GM12878 (cell line): ENCODE data around the gene XRCC4. TPM values are rescaled to one million over a fixed set of nuclear protein-coding genes. Genes with fewer than 3 reads are reported as not detected.

Experiments
- ATAC-seq: fragments of 200-7000 bp; cut with Tn5 transposase; 3 replicates; pipeline ENCODE4 v1.9.1; 2020; ENCODE audit warnings: mild to moderate bottlenecking, moderate library complexity
- BruUV-seq: library from RNA; stranded (reverse); fragments of 400-500 nt; replicated peaks from 2 replicates; lab custom pipeline; 2021; lab: Mats Ljungman, UMichigan
- CTCF ChIA-PET: fragments of 300-600 bp; sonication (Branson Sonifier 250); formaldehyde crosslinking; extraction: SDS; loops from one replicate; lab custom pipeline; 2021; ENCODE audit warnings: inconsistent platforms; lab: Yijun Ruan, JAX
- POLR2A ChIA-PET: fragments of 350-600 bp; formaldehyde crosslinking; extraction: SDS; loops from one replicate; lab custom pipeline; 2021; ENCODE audit warnings: inconsistent platforms; lab: Charles Lee
- RAD21 ChIA-PET: fragments of 300-600 bp; sonication (Branson Sonifier 250); formaldehyde crosslinking; loops from one replicate; lab custom pipeline; 2023; ENCODE audit warnings: antibody characterized with exemption; ENCODE audit not compliant: unreplicated experiment; lab: Charles Lee
- SMC1A ChIA-PET: fragments of 300-600 bp; sonication (Branson Sonifier 250); formaldehyde crosslinking; loops from one replicate; lab custom pipeline; 2023; ENCODE audit not compliant: unreplicated experiment, uncharacterized antibody; lab: Charles Lee
- DNase-seq: peaks from one replicate; pipeline ENCODE4 v3.0.0-alpha.2; 2011; ENCODE audit warnings: low read depth, low spot score
- FAIRE-seq: peaks from 3 replicates; lab custom pipeline; 2011; peaks lifted over from hg19 to GRCh38; lab: Jason Lieb, UNC
- H2AFZ ChIP-seq: 2 replicates; pipeline ENCODE4 v1.6.0; 2011; ENCODE audit warnings: low read depth, low read length, control low read depth; ENCODE audit not compliant: control insufficient read depth
- H3K27ac ChIP-seq: 2 replicates; pipeline ENCODE4 v1.5.1; 2011; ENCODE audit warnings: control low read depth; ENCODE audit not compliant: control insufficient read depth, insufficient read depth
- H3K27me3 ChIP-seq, 2 experiments: replicated peaks in 1 of 2; 2 replicates each; pipeline versions ENCODE4 v1.6.0 to v1.6.1; 2011; ENCODE audit warnings: low read length in 1 of 2; ENCODE audit not compliant: control insufficient read depth in 2 of 2, insufficient read depth in 2 of 2
- H3K36me3 ChIP-seq, 2 experiments: 2 replicates each; pipeline ENCODE4 v1.5.1; 2011; ENCODE audit warnings: low read length in 1 of 2; ENCODE audit not compliant: control insufficient read depth in 2 of 2, insufficient read depth in 2 of 2
- H3K4me1 ChIP-seq: 2 replicates; pipeline ENCODE4 v1.6.1; 2011; ENCODE audit warnings: mild to moderate bottlenecking, low read length, moderate library complexity, mixed read lengths; ENCODE audit not compliant: control insufficient read depth, insufficient read depth
- H3K4me2 ChIP-seq: 2 replicates; pipeline ENCODE4 v1.6.0; 2011; ENCODE audit warnings: control low read depth; ENCODE audit not compliant: control insufficient read depth, insufficient read depth
- H3K4me3 ChIP-seq: fragments of 200-600 bp; sonication (generic); 2 replicates; pipeline ENCODE4 v1.5.1; 2016
- H3K79me2 ChIP-seq: 2 replicates; pipeline ENCODE4 v1.6.0; 2011; ENCODE audit warnings: low read length; ENCODE audit not compliant: control insufficient read depth, insufficient read depth
- H3K9ac ChIP-seq: 2 replicates; pipeline ENCODE4 v1.8.0; 2011; ENCODE audit warnings: low read length, control low read depth, mixed read lengths; ENCODE audit not compliant: control insufficient read depth, insufficient read depth
- H3K9me3 ChIP-seq: replicated peaks from 3 replicates; pipeline ENCODE4 v1.5.1; 2011; ENCODE audit warnings: mild to moderate bottlenecking, low read length; ENCODE audit not compliant: control insufficient read depth, insufficient read depth
- H4K20me1 ChIP-seq: 2 replicates; pipeline ENCODE4 v1.6.0; 2011; ENCODE audit not compliant: control insufficient read depth, insufficient read depth
- BRCA1 ChIP-seq: IDR thresholded peaks from 2 replicates; pipeline ENCODE4 v1.6.1; 2011; ENCODE audit warnings: low read depth, low read length, improper control_type of control experiment
- CBX5 ChIP-seq: sonication (generic); IDR thresholded peaks from 2 replicates; pipeline ENCODE4 v1.6.1; 2016; ENCODE audit warnings: low read depth, moderate library complexity, mild to moderate bottlenecking, inconsistent platforms
- CEBPB ChIP-seq, 2 experiments: fragments of 150-350 bp in 1 of 2; IDR thresholded peaks; 2 replicates each; pipeline ENCODE4 v1.6.1; 2012 to 2014; ENCODE audit warnings: low read depth in 2 of 2, low read length in 2 of 2, borderline replicate concordance in 1 of 2, inconsistent platforms in 1 of 2
- GATAD2B ChIP-seq: fragments of 450-650 bp; conservative IDR thresholded peaks from 2 replicates; pipeline ENCODE4 v1.6.1; 2017; ENCODE audit warnings: low read depth, mild to moderate bottlenecking, moderate library complexity
- IRF4 ChIP-seq: IDR thresholded peaks from 2 replicates; pipeline ENCODE4 v1.6.1; 2011; ENCODE audit warnings: low read depth, low read length
- NFIC ChIP-seq: IDR thresholded peaks from 2 replicates; pipeline ENCODE4 v1.6.1; 2012; ENCODE audit warnings: low read depth, mild to moderate bottlenecking, inconsistent platforms, low read length, moderate library complexity
- SIX5 ChIP-seq: IDR thresholded peaks from 2 replicates; pipeline ENCODE4 v1.6.1; 2011; ENCODE audit warnings: mild to moderate bottlenecking, low read depth, low read length, moderate library complexity; ENCODE audit not compliant: severe bottlenecking
- SMC3 ChIP-seq: IDR thresholded peaks from 2 replicates; pipeline ENCODE4 v1.6.1; 2011; ENCODE audit warnings: low read length, improper control_type of control experiment, borderline replicate concordance
- SUZ12 ChIP-seq: fragments of 200-600 bp; sonication (generic); IDR thresholded peaks from one replicate; pipeline ENCODE4 v1.6.1; 2018; ENCODE audit warnings: antibody characterized with exemption, mild to moderate bottlenecking; ENCODE audit not compliant: unreplicated experiment
- TAF1 ChIP-seq: IDR thresholded peaks from 2 replicates; pipeline ENCODE4 v1.6.1; 2011; ENCODE audit warnings: mild to moderate bottlenecking, low read depth, low read length, borderline replicate concordance
- ZNF274 ChIP-seq: IDR thresholded peaks from one replicate; pipeline ENCODE4 v1.8.0; 2011; ENCODE audit not compliant: insufficient read length, insufficient read depth
- WGBS: methylation state at CpG from one replicate; pipeline ENCODE4 v1.1.6; 2016; ENCODE audit warnings: low lambda C conversion rate; ENCODE audit not compliant: insufficient replicate concordance, insufficient coverage; ENCODE audit errors: missing lambda C conversion rate; 5-methylcytosine and 5-hydroxymethylcytosine counted together
- in situ Hi-C: fragments of 300-500 bp; cut with MboI; formaldehyde crosslinking; loops from 9 replicates; pipeline ENCODE4 v1.14.3; 2018; ENCODE audit warnings: mixed read lengths
- intact Hi-C: fragments of 100-400 bp; cut with micrococcal nuclease; formaldehyde crosslinking; loops from one replicate; pipeline ENCODE4 v1.14.2; 2022; ENCODE audit not compliant: unreplicated experiment
- polyA plus RNA-seq, 11 experiments: library from polyadenylated mRNA; depleted of rRNA in 4 of 11; unstranded in 6 of 11; stranded (reverse) in 5 of 11; fragments of >200 nt; fragmentation: Nextera tagmentation in 4 of 11; fragmentation: Illumina TruSeq in 1 of 11; extraction: Ambion mirVana in 4 of 11; extraction: Trizol in 1 of 11; gene quantifications; 1 replicate in 1 of 11; 2 replicates in 10 of 11; pipeline versions ENCODE4 v1.2.1 to v1.2.3, GENCODE V29; 2011 to 2016; ENCODE audit warnings: inconsistent platforms in 2 of 11, missing spikeins in 2 of 11, low read depth in 1 of 11
- total RNA-seq, 4 experiments: library from RNA; depleted of rRNA in 3 of 4; stranded (reverse); fragments of >200 nt in 3 of 4; fragmentation: Illumina TruSeq in 1 of 4; extraction: Trizol in 1 of 4; gene quantifications; 2 replicates each; pipeline versions ENCODE4 v1.2.1 to v1.2.3, GENCODE V29; 2013 to 2021
- TF ChIP-seq, protein P1 (sequence below): fragments of 450-650 bp; IDR thresholded peaks from 2 replicates; pipeline ENCODE4 v1.6.1; 2016; ENCODE audit warnings: mild to moderate bottlenecking, moderate library complexity, borderline replicate concordance
- TF ChIP-seq, protein P2 (sequence below): fragments of 450-650 bp; IDR thresholded peaks from 2 replicates; pipeline ENCODE4 v1.6.1; 2018; ENCODE audit warnings: borderline replicate concordance, mild to moderate bottlenecking; ENCODE audit not compliant: partially characterized antibody

Gene XRCC4
- total and polyA plus RNA-seq, 10 of the 15 experiments (the other 5 are each of a cell fraction or from before 2014, with no cell fraction given): 12.1 to 53.6 (median 25.8) TPM

DNA sequence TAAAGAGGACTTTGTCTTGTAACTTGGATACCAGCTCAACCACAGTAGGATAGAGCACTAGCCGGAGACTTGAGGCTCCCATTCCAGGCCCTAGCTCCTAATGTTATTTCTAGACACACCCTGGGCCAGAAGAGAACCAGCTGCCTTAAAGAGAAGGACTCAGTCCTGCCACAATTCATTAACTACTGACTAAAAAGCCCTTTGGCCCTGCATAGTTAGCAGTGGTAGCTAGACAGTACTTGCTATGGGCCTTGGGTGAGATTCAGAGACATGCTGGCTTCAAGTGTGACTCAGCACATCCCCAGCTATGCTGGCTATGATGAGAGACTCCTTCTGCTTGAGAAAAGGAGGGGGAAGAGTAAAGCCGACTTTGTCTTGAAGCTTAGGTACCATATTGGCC, 47.4 kb upstream of the XRCC4 start (continued):
- TF ChIP-seq, protein P1, sequence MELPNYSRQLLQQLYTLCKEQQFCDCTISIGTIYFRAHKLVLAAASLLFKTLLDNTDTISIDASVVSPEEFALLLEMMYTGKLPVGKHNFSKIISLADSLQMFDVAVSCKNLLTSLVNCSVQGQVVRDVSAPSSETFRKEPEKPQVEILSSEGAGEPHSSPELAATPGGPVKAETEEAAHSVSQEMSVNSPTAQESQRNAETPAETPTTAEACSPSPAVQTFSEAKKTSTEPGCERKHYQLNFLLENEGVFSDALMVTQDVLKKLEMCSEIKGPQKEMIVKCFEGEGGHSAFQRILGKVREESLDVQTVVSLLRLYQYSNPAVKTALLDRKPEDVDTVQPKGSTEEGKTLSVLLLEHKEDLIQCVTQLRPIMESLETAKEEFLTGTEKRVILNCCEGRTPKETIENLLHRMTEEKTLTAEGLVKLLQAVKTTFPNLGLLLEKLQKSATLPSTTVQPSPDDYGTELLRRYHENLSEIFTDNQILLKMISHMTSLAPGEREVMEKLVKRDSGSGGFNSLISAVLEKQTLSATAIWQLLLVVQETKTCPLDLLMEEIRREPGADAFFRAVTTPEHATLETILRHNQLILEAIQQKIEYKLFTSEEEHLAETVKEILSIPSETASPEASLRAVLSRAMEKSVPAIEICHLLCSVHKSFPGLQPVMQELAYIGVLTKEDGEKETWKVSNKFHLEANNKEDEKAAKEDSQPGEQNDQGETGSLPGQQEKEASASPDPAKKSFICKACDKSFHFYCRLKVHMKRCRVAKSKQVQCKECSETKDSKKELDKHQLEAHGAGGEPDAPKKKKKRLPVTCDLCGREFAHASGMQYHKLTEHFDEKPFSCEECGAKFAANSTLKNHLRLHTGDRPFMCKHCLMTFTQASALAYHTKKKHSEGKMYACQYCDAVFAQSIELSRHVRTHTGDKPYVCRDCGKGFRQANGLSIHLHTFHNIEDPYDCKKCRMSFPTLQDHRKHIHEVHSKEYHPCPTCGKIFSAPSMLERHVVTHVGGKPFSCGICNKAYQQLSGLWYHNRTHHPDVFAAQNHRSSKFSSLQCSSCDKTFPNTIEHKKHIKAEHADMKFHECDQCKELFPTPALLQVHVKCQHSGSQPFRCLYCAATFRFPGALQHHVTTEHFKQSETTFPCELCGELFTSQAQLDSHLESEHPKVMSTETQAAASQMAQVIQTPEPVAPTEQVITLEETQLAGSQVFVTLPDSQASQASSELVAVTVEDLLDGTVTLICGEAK: no peak
- TF ChIP-seq ZNF274 (no peak), IRF4 (no peak), BRCA1 (no peak)
- TF ChIP-seq, protein P2, sequence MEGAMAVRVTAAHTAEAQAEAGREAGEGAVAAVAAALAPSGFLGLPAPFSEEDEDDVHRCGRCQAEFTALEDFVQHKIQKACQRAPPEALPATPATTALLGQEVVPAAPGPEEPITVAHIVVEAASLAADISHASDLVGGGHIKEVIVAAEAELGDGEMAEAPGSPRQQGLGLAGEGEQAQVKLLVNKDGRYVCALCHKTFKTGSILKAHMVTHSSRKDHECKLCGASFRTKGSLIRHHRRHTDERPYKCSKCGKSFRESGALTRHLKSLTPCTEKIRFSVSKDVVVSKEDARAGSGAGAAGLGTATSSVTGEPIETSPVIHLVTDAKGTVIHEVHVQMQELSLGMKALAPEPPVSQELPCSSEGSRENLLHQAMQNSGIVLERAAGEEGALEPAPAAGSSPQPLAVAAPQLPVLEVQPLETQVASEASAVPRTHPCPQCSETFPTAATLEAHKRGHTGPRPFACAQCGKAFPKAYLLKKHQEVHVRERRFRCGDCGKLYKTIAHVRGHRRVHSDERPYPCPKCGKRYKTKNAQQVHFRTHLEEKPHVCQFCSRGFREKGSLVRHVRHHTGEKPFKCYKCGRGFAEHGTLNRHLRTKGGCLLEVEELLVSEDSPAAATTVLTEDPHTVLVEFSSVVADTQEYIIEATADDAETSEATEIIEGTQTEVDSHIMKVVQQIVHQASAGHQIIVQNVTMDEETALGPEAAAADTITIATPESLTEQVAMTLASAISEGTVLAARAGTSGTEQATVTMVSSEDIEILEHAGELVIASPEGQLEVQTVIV: no peak
- TF ChIP-seq, all 136 proteins: peak for 0

DNA sequence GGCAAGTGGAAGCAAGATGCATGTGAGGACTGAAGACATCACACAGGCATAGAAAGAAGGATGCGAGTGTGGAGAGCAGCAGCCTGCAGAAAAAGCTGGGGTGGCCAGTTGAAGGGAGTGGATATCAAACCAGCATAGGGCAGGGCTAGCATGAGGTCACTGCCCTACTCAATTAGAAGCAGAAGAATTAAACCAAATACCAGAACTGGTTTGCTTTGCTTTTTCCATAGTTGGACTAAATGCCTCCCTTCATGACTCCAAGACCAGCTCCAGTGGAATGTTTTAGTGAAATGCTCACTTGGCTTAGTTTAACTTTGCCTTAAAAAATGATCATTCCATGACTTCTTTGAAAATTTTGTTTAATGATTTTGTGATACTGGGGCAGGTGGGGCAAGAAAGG, 46.0 kb upstream of the XRCC4 start:
- H3K4me2 ChIP-seq: no peak overlapping the region
- no peak for DNase-seq
- no peak overlapping the region for H3K9ac ChIP-seq
- no peak for FAIRE-seq
- in situ Hi-C loops: no loop called here
- ChIA-PET RAD21 (interaction anchor here (0.9 kb wide), 1 partner anchor 9 kb away, joined by 3 read pairs; no protein-coding TSS in a partner anchor), CTCF (no interaction called here), SMC1A (interaction anchor here (0.6 kb wide), 1 partner anchor 250 kb away, joined by 3 read pairs; no protein-coding TSS in a partner anchor), POLR2A (no interaction called here)
- peaks cover 6% of the 10 kb centered on the region; the same call in 1 of the 2 replicates for H3K4me1 ChIP-seq
- no peaks in the 10 kb centered on the region for H4K20me1 ChIP-seq
- no peaks in the 10 kb centered on the region for H3K27me3 ChIP-seq
- WGBS: 83% methylated on average over 1 of the region's 1 CpG
- TF ChIP-seq GATAD2B: no peak
- no peak for TF ChIP-seq CEBPB (IDR thresholded peaks at IDR 0.05; ENCODE audit: borderline replicate concordance in 1 of 2, low read depth in 2 of 2, low read length in 2 of 2)
- TF ChIP-seq SMC3: no peak
- TF ChIP-seq SUZ12: no peak
- no peak for TF ChIP-seq SIX5
- TF ChIP-seq CBX5: no peak
- no peak for TF ChIP-seq NFIC
- TF ChIP-seq TAF1: no peak
- H3K4me3 ChIP-seq: no peak overlapping the region
- intact Hi-C loops: no loop called here
- no peak for ATAC-seq
- no peak overlapping the region for H2AFZ ChIP-seq
- H3K27ac ChIP-seq: no peak overlapping the region
- no peaks in the 10 kb centered on the region for H3K79me2 ChIP-seq
- no peaks in the 10 kb centered on the region for H3K36me3 ChIP-seq
- no peaks in the 10 kb centered on the region for H3K9me3 ChIP-seq
- no TSS peak for BruUV-seq
